Measurements from ENCODE around the gene SETD4. TPM values are rescaled to one million over a fixed set of nuclear protein-coding genes. Genes with fewer than 3 reads are reported as not detected.
"Not testable (repeated sequence)": the region's sequence is repeated elsewhere in the genome, so short reads cannot be mapped to it uniquely, and the experiment has no call there.

The SETD4 gene
- total and polyA plus RNA-seq, 2 donors (not counting 1 experiment from before 2014, with no cell fraction given), result 15.1 to 48.5 TPM

DNA sequence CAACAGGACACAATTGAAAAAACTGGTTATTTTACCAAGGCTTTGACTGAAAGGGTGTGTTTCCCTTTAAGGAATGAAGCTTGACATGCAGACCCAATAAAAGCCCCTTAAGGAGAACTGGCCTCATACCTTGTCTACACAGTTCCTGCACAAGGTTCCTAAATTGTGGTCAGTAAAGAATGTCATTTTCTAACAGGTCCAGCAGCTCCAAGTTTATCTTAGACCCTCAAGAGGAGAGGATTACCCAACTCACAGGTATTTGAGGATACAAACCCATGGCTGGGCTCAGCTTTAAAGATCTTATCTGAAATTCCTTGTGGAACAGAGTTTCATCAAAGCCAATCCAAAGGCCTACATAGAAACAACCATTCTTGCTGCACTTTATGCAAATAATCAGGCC is 43.1 kb upstream of the SETD4 start:
- Histone ChIP-seq H3K79me2 (ENCODE audit: control insufficient read depth, insufficient read depth, low read length) (no peaks in the 10 kb centered on the region), H3K4me1 (ENCODE audit: control insufficient read depth in 2 of 2, insufficient read depth in 2 of 2, low read length in 2 of 2) (peaks cover 7 to 10% of the 10 kb centered on the region in 2 donors), H3K27ac (ENCODE audit: low read length in 2 of 2) (no peak overlapping the region), H3K4me3 (ENCODE audit: control extremely low read depth in 1 of 5, extremely low read depth in 1 of 5, insufficient read depth in 1 of 5, low read depth in 2 of 5, low read length in 4 of 5) (no peak overlapping the region), H3K4me2 (replicated peaks; ENCODE audit: low read depth, low read length, poor library complexity, severe bottlenecking) (no peak overlapping the region), H3K36me3 (replicated peaks in 1 of 2; ENCODE audit: control extremely low read depth in 1 of 2, control insufficient read depth in 1 of 2, extremely low read depth in 1 of 2, insufficient read depth in 2 of 2, low read length in 1 of 2) (no peaks in the 10 kb centered on the region), H2AFZ (ENCODE audit: insufficient read depth, low read depth, low read length, poor library complexity, severe bottlenecking) (no peak overlapping the region), H4K20me1 (ENCODE audit: control insufficient read depth, insufficient read depth, low read length, poor library complexity, severe bottlenecking) (no peaks in the 10 kb centered on the region), H3K27me3 (replicated peaks in 1 of 4; ENCODE audit: control extremely low read depth in 1 of 4, control insufficient read depth in 3 of 4, insufficient read depth in 4 of 4, low read length in 3 of 4) (peaks cover 0 to 14% (median 10%) of the 10 kb centered on the region in 4 experiments), H3K9me3 (ENCODE audit: control extremely low read depth in 1 of 3, control insufficient read depth in 2 of 3, insufficient read depth in 1 of 3, low read length in 2 of 3) (no peaks in the 10 kb centered on the region), H3K9ac (ENCODE audit: low read length) (no peak overlapping the region)
- Mint-ChIP-seq H3K27ac (no peak overlapping the region), H3K9me3 (ENCODE audit: insufficient read depth) (no peaks in the 10 kb centered on the region), H3K4me3 (no peak overlapping the region), H3K27me3 (peaks cover 26% of the 10 kb centered on the region), H3K4me1 (peaks cover 9% of the 10 kb centered on the region)
- intact Hi-C loops (cut with micrococcal nuclease), result no loop called here
- ChIA-PET POLR2A (interaction anchor here (0.9 kb wide), 1 partner anchor 9 kb away, joined by 4 read pairs; no protein-coding TSS in a partner anchor), CTCF (interaction anchor here (0.6 to 2.4 kb wide), 8 partner anchors 9 to 1451 kb away, joined by 3 to 10 read pairs (median 4); partner anchors contain the start of gene SETD4)
- DNase-seq (no peak), ATAC-seq (ENCODE audit: low read depth) (no peak)
- TF ChIP-seq, protein P1, sequence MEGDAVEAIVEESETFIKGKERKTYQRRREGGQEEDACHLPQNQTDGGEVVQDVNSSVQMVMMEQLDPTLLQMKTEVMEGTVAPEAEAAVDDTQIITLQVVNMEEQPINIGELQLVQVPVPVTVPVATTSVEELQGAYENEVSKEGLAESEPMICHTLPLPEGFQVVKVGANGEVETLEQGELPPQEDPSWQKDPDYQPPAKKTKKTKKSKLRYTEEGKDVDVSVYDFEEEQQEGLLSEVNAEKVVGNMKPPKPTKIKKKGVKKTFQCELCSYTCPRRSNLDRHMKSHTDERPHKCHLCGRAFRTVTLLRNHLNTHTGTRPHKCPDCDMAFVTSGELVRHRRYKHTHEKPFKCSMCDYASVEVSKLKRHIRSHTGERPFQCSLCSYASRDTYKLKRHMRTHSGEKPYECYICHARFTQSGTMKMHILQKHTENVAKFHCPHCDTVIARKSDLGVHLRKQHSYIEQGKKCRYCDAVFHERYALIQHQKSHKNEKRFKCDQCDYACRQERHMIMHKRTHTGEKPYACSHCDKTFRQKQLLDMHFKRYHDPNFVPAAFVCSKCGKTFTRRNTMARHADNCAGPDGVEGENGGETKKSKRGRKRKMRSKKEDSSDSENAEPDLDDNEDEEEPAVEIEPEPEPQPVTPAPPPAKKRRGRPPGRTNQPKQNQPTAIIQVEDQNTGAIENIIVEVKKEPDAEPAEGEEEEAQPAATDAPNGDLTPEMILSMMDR (IDR thresholded peaks at IDR 0.05), result no peak

DNA sequence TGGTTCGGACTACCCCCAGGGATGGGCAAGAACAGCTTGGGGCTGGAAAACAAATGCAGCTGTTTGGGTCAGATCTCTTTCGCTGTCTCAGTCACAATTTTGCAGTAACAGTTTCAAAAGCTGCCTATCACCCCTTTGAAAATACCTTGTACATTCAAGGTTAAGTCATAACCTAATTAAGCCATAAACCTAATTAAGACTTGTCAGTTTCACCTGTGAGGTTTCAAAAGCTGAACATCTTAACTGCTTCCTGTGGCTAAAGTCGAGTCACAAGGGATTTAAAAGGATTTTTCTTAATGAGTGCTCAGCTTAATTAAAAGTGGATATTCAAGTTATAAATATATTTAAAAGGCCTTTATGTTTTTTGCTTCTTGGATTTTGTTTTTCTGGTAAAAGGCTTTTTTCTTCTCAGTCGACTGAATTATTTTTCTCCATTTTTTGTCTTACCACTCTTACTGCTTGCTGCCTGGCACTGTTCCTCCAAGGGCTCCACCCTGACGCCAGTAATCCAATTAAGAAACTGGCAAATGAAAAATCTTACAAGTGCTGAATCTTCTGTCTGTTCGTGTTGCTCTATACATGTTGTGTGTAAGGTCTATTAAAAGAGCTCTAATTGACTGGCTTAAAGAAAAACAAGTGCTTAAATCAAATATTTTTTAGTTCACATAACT is 40.8 kb upstream of the SETD4 start:
- Histone ChIP-seq H3K9ac (ENCODE audit: low read length) (no peak overlapping the region), H3K27ac (ENCODE audit: low read length in 2 of 2) (no peak overlapping the region), H3K4me2 (replicated peaks; ENCODE audit: low read depth, low read length, poor library complexity, severe bottlenecking) (no peak overlapping the region), H4K20me1 (ENCODE audit: control insufficient read depth, insufficient read depth, low read length, poor library complexity, severe bottlenecking) (no peaks in the 10 kb centered on the region), H3K79me2 (ENCODE audit: control insufficient read depth, insufficient read depth, low read length) (no peaks in the 10 kb centered on the region), H3K9me3 (ENCODE audit: control extremely low read depth in 1 of 3, control insufficient read depth in 2 of 3, insufficient read depth in 1 of 3, low read length in 2 of 3) (no peaks in the 10 kb centered on the region), H3K27me3 (replicated peaks in 1 of 4; ENCODE audit: control extremely low read depth in 1 of 4, control insufficient read depth in 3 of 4, insufficient read depth in 4 of 4, low read length in 3 of 4) (peaks cover 0 to 10% (median 7%) of the 10 kb centered on the region in 4 experiments), H3K4me1 (ENCODE audit: control insufficient read depth in 2 of 2, insufficient read depth in 2 of 2, low read length in 2 of 2) (peaks cover 14 to 19% of the 10 kb centered on the region in 2 donors), H2AFZ (ENCODE audit: insufficient read depth, low read depth, low read length, poor library complexity, severe bottlenecking) (no peak overlapping the region), H3K4me3 (ENCODE audit: control extremely low read depth in 1 of 5, extremely low read depth in 1 of 5, insufficient read depth in 1 of 5, low read depth in 2 of 5, low read length in 4 of 5) (no peak overlapping the region), H3K36me3 (replicated peaks in 1 of 2; ENCODE audit: control extremely low read depth in 1 of 2, control insufficient read depth in 1 of 2, extremely low read depth in 1 of 2, insufficient read depth in 2 of 2, low read length in 1 of 2) (no peaks in the 10 kb centered on the region)
- no peak overlapping the region for H3K4me3 Mint-ChIP-seq
- intact Hi-C loops (cut with micrococcal nuclease), result no loop called here
- TF ChIP-seq, protein P1 (IDR thresholded peaks at IDR 0.05), result no peak
- TF ChIP-seq EZH2 (IDR thresholded peaks at IDR 0.05; ENCODE audit: borderline replicate concordance, insufficient read depth, low read depth, low read length, poor library complexity, severe bottlenecking), result no peak
- no peak overlapping the region for H3K27ac Mint-ChIP-seq
- POLR2A ChIA-PET, result no interaction called here
- no peak for DNase-seq
- peaks cover 22% of the 10 kb centered on the region for H3K4me1 Mint-ChIP-seq
- 96% methylated on average over 2 of the region's 6 CpGs for WGBS (ENCODE audit: insufficient coverage)
- CTCF ChIA-PET, result interaction anchor here (0.9 kb wide), 1 partner anchor 31 kb away, joined by 4 read pairs; the partner anchor contains the start of gene CBR1
- no peaks in the 10 kb centered on the region for H3K9me3 Mint-ChIP-seq (ENCODE audit: insufficient read depth)
- peaks cover 19% of the 10 kb centered on the region for H3K27me3 Mint-ChIP-seq
- no peak for ATAC-seq (ENCODE audit: low read depth)

DNA sequence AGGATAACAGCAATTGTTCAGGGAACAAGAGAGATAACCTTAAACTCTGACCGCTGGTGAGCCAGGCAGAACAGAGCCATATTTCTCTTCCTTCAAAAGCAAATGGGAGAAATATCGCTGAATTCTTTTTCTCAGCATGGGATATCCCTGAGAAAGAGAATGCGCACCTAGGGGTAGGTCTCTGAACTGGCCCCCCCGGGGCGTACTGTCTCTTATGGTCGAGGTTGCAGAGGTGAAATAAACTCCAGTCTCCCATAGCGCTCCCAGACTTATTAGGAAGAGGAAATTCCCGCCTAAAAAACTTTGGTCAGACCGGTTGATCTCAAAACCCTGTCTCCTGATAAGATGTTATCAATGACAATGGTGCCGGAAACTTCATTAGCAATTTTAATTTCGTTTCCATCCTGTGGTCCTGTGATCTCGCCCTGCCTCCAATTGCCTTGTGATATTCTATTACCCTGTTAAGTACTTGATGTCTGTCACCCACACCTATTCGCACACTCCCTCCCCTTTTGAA is 39.4 kb upstream of the SETD4 start:
- H3K9ac ChIP-seq (ENCODE audit: low read length); H3K27me3 Mint-ChIP-seq; H3K9me3 Mint-ChIP-seq (ENCODE audit: insufficient read depth); H3K4me3 Mint-ChIP-seq; H3K27me3 ChIP-seq (replicated peaks in 1 of 4; ENCODE audit: control extremely low read depth in 1 of 4, control insufficient read depth in 3 of 4, insufficient read depth in 4 of 4, low read length in 3 of 4); POLR2A ChIA-PET; H3K27ac Mint-ChIP-seq; H3K4me2 ChIP-seq (replicated peaks; ENCODE audit: low read depth, low read length, poor library complexity, severe bottlenecking); H3K9me3 ChIP-seq (ENCODE audit: control extremely low read depth in 1 of 3, control insufficient read depth in 2 of 3, insufficient read depth in 1 of 3, low read length in 2 of 3); CTCF ChIA-PET; H4K20me1 ChIP-seq (ENCODE audit: control insufficient read depth, insufficient read depth, low read length, poor library complexity, severe bottlenecking); H3K36me3 ChIP-seq (replicated peaks in 1 of 2; ENCODE audit: control extremely low read depth in 1 of 2, control insufficient read depth in 1 of 2, extremely low read depth in 1 of 2, insufficient read depth in 2 of 2, low read length in 1 of 2); H3K27ac ChIP-seq (ENCODE audit: low read length in 2 of 2); H3K4me3 ChIP-seq (ENCODE audit: control extremely low read depth in 1 of 5, extremely low read depth in 1 of 5, insufficient read depth in 1 of 5, low read depth in 2 of 5, low read length in 4 of 5); intact Hi-C loops (cut with micrococcal nuclease); DNase-seq; ATAC-seq (ENCODE audit: low read depth); H3K79me2 ChIP-seq (ENCODE audit: control insufficient read depth, insufficient read depth, low read length); H2AFZ ChIP-seq (ENCODE audit: insufficient read depth, low read depth, low read length, poor library complexity, severe bottlenecking): not testable (repeated sequence)
- H3K4me1 ChIP-seq (ENCODE audit: control insufficient read depth in 2 of 2, insufficient read depth in 2 of 2, low read length in 2 of 2), result peaks cover 10 to 16% of the 10 kb centered on the region in 2 donors
- WGBS (ENCODE audit: insufficient coverage), result 98% methylated on average over 6 of the region's 13 CpGs
- peaks cover 19% of the 10 kb centered on the region for H3K4me1 Mint-ChIP-seq
